Measurements from ENCODE around the gene AP4E1.

Gene AP4E1

GRCh38 chr15:50908209-50909009 lies at the start of gene AP4E1:
Gene AP4E1 (plus strand): TSS chr15:50908683. CDS start chr15:50908779, 96 bp downstream.
- Histone ChIP-seq H3K4me2 (ENCODE audit: low read length) (peak within 1 kb of the TSS; percentile 96), H4K20me1 (ENCODE audit: insufficient read depth, low read length) (no peaks in the 10 kb centered on the region), H3K9ac (ENCODE audit: low read length) (peak within 1 kb of the TSS; percentile 92), H3K27me3 (ENCODE audit: low read depth, low read length) (no peaks in the 10 kb centered on the region), H3K9me3 (ENCODE audit: insufficient read depth, low read length) (no peaks in the 10 kb centered on the region), H3K4me3 (ENCODE audit: low read length) (peak within 1 kb of the TSS; percentile 84), H3K4me1 (ENCODE audit: low read length) (peaks cover 11% of the 10 kb centered on the region), H3K27ac (ENCODE audit: low read length) (peak within 1 kb of the TSS; percentile 89), H3K79me2 (ENCODE audit: low read length) (peaks cover 19% of the 10 kb centered on the region), H3K36me3 (replicated peaks; ENCODE audit: low read depth, low read length) (peaks cover 10% of the 10 kb centered on the region), H2AFZ (ENCODE audit: low read depth, low read length) (peak within 1 kb of the TSS; percentile 75)
- TF ChIP-seq CTCF (IDR thresholded peaks at IDR 0.05; ENCODE audit: low read depth, low read length) (peak; percentile 83), EZH2phosphoT487 (IDR thresholded peaks at IDR 0.05; ENCODE audit: low read depth) (no peak)

- no peak overlapping the region for H3K4me2 ChIP-seq (ENCODE audit: low read length)
- H3K79me2 ChIP-seq (ENCODE audit: low read length), result no peaks in the 10 kb centered on the region
- no peaks in the 10 kb centered on the region for H3K36me3 ChIP-seq (replicated peaks; ENCODE audit: low read depth, low read length)
These were observed 47.7 kb upstream of the AP4E1 start for GRCh38 chr15:50860824-50861223.

GRCh38 chr15:50862553-50862952 lies 45.9 kb upstream of the AP4E1 start:
- Histone ChIP-seq H3K4me1 (ENCODE audit: low read length) (no peaks in the 10 kb centered on the region), H4K20me1 (ENCODE audit: insufficient read depth, low read length) (no peaks in the 10 kb centered on the region), H3K4me2 (ENCODE audit: low read length) (no peak overlapping the region), H3K36me3 (replicated peaks; ENCODE audit: low read depth, low read length) (no peaks in the 10 kb centered on the region), H3K9ac (ENCODE audit: low read length) (no peak overlapping the region), H3K27ac (ENCODE audit: low read length) (no peak overlapping the region), H3K27me3 (ENCODE audit: low read depth, low read length) (0 out of 2 replicates have a peak, but pooled peaks cover 5% of the 10 kb centered on the region), H3K9me3 (ENCODE audit: insufficient read depth, low read length) (no peaks in the 10 kb centered on the region), H3K79me2 (ENCODE audit: low read length) (no peaks in the 10 kb centered on the region), H2AFZ (ENCODE audit: low read depth, low read length) (no peak overlapping the region), H3K4me3 (ENCODE audit: low read length) (no peak overlapping the region)
- TF ChIP-seq CTCF (IDR thresholded peaks at IDR 0.05; ENCODE audit: low read depth, low read length), result no peak
- no peak for TF ChIP-seq EZH2phosphoT487 (IDR thresholded peaks at IDR 0.05; ENCODE audit: low read depth)

More at GRCh38 chr15:50860824-50861223, 47.7 kb upstream of the AP4E1 start:
- H3K4me1 ChIP-seq (ENCODE audit: low read length), result no peaks in the 10 kb centered on the region
- H3K27ac ChIP-seq (ENCODE audit: low read length), result no peak overlapping the region
- H3K9me3 ChIP-seq (ENCODE audit: insufficient read depth, low read length), result no peaks in the 10 kb centered on the region
- no peak overlapping the region for H3K9ac ChIP-seq (ENCODE audit: low read length)
- no peaks in the 10 kb centered on the region for H4K20me1 ChIP-seq (ENCODE audit: insufficient read depth, low read length)
- H3K27me3 ChIP-seq (ENCODE audit: low read depth, low read length), result peaks cover 17% of the 10 kb centered on the region
- no peak overlapping the region for H2AFZ ChIP-seq (ENCODE audit: low read depth, low read length)
- no peak overlapping the region for H3K4me3 ChIP-seq (ENCODE audit: low read length)
- no peak for TF ChIP-seq EZH2phosphoT487 (IDR thresholded peaks at IDR 0.05; ENCODE audit: low read depth)
- TF ChIP-seq CTCF (IDR thresholded peaks at IDR 0.05; ENCODE audit: low read depth, low read length), result no peak

- Histone ChIP-seq H3K9ac (ENCODE audit: low read length) (no peak overlapping the region), H2AFZ (ENCODE audit: low read depth, low read length) (no peak overlapping the region), H3K79me2 (ENCODE audit: low read length) (no peaks in the 10 kb centered on the region), H3K4me2 (ENCODE audit: low read length) (no peak overlapping the region), H3K27ac (ENCODE audit: low read length) (no peak overlapping the region), H3K27me3 (ENCODE audit: low read depth, low read length) (0 out of 2 replicates have a peak, but pooled peaks cover 4% of the 10 kb centered on the region), H3K36me3 (replicated peaks; ENCODE audit: low read depth, low read length) (no peaks in the 10 kb centered on the region), H3K9me3 (ENCODE audit: insufficient read depth, low read length) (no peaks in the 10 kb centered on the region), H3K4me1 (ENCODE audit: low read length) (no peaks in the 10 kb centered on the region), H3K4me3 (ENCODE audit: low read length) (no peak overlapping the region), H4K20me1 (ENCODE audit: insufficient read depth, low read length) (no peaks in the 10 kb centered on the region)
- TF ChIP-seq EZH2phosphoT487 (IDR thresholded peaks at IDR 0.05; ENCODE audit: low read depth) (no peak), CTCF (IDR thresholded peaks at IDR 0.05; ENCODE audit: low read depth, low read length) (no peak)
These were observed 43.6 kb upstream of the AP4E1 start for GRCh38 chr15:50864873-50865272.

Measured in OCI-LY3 (cell line).